Coronary artery (tissue), 2 donors: Measurements from ENCODE around the gene RIN3.

Experiments
- DNase-seq: peaks from one replicate; pipeline ENCODE4 v3.0.0-alpha.2; 2017; ENCODE audit warnings: low spot score
- H3K27ac ChIP-seq, 2 donors: fragments of 200-600 bp; sonication (generic); one replicate each; pipeline ENCODE4 v1.5.1; 2016 to 2019
- H3K4me3 ChIP-seq: fragments of 200-600 bp; sonication (generic); 2 replicates; pipeline ENCODE4 v1.5.1; 2016; ENCODE audit warnings: mild to moderate bottlenecking, moderate library complexity
- TF ChIP-seq, protein P1 (sequence below): fragments of 200-600 bp; sonication (generic); IDR thresholded peaks from one replicate; pipeline ENCODE4 v1.5.1; 2019; ENCODE audit warnings: antibody characterized with exemption

The RIN3 gene

DNA sequence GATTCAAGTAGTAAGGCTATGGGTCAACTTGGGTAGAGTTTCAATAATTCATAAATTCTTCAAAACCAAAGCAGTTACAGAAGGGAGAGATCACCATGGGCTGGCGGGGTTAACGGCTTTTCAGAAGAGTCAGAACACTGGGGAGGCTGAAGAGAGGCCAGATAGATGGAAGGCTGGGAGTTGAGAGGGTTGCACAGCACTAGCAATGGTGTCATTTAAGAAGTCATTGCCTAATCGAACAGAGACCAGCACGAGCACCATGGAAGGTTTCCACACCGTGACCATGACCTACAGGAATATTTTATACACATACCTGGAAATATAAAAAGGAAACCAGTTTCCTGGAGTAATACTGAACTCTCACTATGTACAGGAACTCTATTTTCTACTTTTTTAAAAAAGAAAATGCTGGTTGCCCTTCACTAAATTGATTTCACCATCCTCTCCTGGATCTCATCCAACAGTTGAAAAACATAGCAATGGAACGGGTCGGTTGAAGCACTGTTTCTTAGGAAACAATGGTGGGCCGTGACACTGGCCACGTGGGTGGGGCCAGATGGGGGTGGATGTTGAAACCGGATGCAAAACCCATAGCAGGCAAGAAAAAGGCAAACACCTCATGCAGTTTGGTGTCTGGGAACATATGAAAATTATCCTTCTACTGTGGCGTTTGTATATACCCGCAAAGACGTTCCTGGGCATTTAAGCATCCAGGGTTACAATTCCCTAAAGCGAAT, 38.0 kb upstream of the RIN3 start:
- Histone ChIP-seq H3K4me3 (no peak overlapping the region), H3K27ac (peak overlapping the region in 1 of 2 donors; percentile 47)
- TF ChIP-seq, protein P1, sequence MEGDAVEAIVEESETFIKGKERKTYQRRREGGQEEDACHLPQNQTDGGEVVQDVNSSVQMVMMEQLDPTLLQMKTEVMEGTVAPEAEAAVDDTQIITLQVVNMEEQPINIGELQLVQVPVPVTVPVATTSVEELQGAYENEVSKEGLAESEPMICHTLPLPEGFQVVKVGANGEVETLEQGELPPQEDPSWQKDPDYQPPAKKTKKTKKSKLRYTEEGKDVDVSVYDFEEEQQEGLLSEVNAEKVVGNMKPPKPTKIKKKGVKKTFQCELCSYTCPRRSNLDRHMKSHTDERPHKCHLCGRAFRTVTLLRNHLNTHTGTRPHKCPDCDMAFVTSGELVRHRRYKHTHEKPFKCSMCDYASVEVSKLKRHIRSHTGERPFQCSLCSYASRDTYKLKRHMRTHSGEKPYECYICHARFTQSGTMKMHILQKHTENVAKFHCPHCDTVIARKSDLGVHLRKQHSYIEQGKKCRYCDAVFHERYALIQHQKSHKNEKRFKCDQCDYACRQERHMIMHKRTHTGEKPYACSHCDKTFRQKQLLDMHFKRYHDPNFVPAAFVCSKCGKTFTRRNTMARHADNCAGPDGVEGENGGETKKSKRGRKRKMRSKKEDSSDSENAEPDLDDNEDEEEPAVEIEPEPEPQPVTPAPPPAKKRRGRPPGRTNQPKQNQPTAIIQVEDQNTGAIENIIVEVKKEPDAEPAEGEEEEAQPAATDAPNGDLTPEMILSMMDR = no peak
- peak; percentile 78 for DNase-seq

DNA sequence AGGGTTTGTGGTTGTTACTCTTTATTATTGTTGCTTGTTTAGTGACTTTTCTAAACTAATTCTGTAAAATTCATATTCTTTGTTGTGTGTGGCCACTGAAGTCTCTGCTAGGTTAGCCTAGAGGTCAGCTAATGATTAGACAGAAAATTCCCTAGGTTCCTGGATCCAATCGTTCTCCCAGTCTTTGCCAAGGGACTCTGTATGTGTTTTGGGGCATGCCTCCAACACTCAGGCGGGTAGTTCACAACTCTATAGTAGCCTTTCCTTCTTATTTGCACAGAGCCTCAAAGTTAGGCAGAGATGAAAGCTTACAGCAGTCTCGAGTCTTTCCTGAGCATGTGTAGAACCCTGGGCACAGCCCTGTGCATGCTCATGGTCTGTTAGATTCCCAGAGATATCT, 32.7 kb upstream of the RIN3 start:
- TF ChIP-seq, protein P1 = no peak
- no peak overlapping the region for H3K27ac ChIP-seq
- DNase-seq = no peak
- no peak overlapping the region for H3K4me3 ChIP-seq

DNA sequence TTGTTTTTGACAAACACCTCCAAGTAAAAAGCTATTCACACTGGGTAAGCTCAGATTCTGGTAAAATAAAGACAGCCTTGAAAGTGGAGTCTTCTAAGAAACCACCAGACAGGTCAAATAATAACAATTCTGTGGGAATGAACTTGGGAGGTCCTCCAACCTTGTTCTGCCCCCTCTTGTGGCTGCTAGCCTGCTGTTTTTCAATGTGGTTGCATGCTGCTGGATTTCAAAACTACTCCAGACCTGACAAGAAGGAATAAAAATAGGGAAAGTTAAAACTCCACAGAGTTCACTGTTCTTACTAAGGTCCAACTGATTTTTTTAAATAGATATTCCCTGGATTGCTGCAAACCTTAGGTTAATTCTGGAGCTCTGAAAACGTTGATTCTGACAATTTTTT, 32.2 kb upstream of the RIN3 start:
- Histone ChIP-seq H3K27ac (no peak overlapping the region), H3K4me3 (no peak overlapping the region)
- TF ChIP-seq, protein P1 = no peak
- DNase-seq = no peak

DNA sequence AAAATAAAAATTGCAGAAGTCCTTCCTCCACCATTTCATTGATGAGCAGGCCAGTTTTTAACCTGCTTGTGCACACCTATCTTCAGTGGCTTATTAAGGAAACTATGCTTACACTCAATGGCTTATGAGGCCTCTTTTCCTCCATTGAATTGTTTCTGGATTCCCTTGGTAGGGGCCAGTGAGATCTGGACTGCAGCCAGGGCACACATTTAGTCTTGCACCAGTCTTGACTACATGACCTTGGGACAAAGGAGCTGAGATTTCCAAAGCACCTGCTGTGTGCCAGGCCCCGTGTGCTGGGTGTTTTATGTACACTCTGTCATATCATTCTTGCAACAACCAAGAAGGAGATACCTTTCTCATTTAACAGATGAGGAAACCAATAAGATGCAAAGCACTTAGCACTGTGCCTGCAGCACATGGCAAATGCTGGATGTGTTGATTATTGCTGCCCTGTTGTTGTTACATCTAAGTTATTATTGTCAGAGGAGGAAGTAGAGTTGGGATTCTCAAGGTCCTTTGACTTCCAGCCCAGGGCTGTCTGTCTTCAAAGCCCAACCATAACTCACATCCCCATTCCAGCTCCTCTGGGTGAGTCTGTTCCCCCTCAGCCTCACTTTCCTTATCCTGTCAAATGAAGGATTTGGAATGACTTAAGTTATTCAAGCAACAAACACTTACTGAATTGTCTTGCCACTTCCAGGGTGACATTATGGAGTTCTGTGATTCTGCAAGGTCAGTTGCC, 31.6 kb upstream of the RIN3 start:
- DNase-seq = no peak
- TF ChIP-seq, protein P1 = no peak

DNA sequence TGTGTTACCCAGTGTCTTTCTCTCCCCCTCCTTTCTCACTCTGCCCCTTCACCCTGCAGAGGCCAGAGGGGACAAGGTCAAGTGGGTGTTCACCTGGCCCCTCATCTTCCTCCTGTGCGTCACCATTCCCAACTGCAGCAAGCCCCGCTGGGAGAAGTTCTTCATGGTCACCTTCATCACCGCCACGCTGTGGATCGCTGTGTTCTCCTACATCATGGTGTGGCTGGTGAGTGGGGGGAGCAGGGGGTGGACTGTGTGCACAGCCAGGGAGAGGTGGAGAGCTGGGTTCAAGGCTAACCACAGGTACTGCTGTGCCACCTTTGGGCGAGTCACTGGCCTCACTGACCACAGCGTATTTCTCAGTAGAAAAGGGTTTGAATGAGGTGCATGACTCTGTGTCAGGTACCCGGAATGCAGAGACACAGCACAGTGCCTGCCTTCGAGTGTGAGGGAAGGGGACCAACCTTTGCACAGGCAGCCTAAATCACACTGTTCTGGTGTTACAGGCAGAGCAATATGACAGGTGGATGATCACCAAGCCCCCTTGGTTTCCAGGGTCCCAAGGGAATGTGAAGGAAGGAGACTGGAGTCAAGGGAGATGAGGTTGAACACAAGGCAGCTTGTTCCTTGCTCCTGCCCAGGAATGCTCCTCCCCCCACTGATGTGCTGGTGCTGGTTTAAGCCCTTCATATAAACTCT, 30.8 kb upstream of the RIN3 start:
- TF ChIP-seq, protein P1 = no peak
- no peak for DNase-seq
- Histone ChIP-seq H3K27ac (peak overlapping the region in 1 of 2 donors; percentile 15), H3K4me3 (no peak overlapping the region)

More for the DNA sequence above, 31.6 kb upstream of the RIN3 start:
- H3K27ac ChIP-seq = peak overlapping the region in 1 of 2 donors; percentile 15
- H3K4me3 ChIP-seq = no peak overlapping the region

GRCh38 chr14:92484132-92484823, 29.3 kb upstream of the RIN3 start:
- DNase-seq = no peak
- TF ChIP-seq, protein P1 = no peak
- no peak overlapping the region for H3K4me3 ChIP-seq
- H3K27ac ChIP-seq = no peak overlapping the region
